SIG-M5 treated with dmso at 0.1 percent for 504 hours (cell line): ENCODE results near the gene PDE4D.
"Not testable (repeated sequence)": the region's sequence is repeated elsewhere in the genome, so short reads cannot be mapped to it uniquely, and the experiment has no call there.

Experiments used
- DNase-seq: peaks from one replicate; lab custom pipeline; 2025; ENCODE audit not compliant: unreplicated experiment; lab: John Stamatoyannopoulos, UW

The PDE4D gene

DNA sequence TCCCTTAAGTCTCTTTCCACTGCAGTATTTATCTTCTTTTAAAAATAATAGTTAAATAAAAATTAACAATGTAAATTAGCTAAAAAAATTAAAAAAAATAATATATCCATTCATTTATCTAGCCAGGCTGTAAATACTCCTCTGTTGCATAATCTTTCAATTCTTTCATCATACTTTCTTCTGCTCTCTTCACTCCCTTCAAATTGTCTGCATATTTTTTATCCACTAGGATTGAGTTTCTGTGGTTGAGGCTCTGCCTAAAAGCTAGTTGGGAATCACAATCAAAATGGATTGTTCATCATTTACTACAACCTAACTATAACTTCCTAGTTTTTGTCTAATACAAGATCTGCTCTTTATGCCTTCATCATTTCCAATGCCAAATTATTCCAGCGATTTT, 182.2 kb downstream of the PDE4D start:
- DNase-seq = no peak

DNA sequence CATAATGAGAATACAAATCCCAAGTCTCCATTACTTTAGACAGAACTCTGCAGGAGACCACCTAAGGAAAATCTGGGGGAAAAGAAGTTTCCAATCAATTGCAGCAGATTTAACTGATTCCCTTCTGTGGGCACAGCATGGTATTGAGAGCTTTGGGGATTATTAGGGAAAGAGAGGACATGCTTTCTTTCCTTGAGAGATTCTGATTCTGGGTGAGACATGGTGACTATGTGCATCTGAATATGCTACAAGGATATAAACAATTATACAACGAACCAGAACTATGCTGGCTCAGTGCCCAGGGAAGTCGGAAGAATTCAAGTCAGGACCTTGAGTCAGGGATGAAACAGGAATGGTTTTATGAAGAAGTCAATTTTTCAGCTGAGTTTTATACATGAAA, 183.7 kb downstream of the PDE4D start:
- DNase-seq = no peak

DNA sequence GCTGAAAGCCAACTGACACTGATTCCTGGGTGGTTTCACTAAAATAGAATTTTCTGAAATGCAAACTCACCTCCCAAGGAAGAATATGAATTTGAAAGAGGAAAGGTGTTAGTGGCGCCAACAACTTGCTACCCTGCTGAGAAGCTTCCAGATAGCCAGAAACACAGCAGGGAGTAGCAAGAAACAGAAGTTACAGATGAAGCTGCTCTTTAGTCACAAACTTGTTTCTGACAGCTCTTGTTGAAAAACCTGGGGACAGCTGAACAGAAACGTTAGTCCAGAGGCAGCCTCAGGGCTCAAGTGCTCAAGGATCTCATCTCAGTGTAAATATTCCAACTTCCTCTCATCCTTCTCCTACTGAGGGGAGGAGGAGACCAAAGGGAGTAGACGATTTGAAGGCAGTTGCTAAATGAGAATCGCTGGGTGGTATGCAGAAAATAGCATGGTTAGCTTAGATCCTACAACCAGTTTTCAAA, 184.1 kb downstream of the PDE4D start:
- no peak for DNase-seq

DNA sequence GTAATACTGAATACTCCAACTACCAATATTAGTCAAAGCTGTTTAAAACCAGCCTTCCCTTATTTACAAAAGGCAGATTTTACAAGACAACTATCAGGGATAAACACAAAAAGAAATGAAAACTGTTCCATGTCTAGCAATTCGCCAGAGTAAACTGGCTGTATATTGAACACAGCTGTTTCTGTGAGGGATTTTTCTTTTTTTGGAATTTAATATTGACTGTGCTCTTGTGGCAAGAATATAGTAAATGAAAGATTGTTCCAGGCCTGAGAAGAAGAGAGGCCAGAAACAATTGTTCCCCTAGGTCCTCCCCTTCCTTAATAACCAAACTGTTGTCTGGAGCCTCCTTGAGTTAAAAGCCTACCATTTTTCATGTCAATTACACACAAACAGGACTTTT, 188.6 kb downstream of the PDE4D start:
- DNase-seq = no peak

DNA sequence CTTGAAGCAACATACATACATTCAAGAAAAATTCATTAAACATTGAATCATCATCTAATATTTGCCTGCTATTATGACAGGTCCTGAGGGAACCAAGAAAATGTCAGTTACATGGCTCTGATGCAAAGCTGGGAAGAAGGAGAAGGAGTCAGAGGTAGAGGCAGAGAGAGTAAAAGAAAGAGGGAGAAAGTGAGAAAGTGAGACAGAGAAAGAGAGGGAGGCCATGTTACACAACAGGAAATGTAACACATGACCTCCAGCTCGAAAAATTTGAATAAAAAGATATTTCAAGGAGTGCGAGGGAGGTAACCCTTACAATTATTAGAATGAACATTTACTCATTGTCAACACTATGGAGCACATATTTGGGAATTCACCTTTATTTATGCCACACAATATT, 189.7 kb downstream of the PDE4D start:
- no peak for DNase-seq

DNA sequence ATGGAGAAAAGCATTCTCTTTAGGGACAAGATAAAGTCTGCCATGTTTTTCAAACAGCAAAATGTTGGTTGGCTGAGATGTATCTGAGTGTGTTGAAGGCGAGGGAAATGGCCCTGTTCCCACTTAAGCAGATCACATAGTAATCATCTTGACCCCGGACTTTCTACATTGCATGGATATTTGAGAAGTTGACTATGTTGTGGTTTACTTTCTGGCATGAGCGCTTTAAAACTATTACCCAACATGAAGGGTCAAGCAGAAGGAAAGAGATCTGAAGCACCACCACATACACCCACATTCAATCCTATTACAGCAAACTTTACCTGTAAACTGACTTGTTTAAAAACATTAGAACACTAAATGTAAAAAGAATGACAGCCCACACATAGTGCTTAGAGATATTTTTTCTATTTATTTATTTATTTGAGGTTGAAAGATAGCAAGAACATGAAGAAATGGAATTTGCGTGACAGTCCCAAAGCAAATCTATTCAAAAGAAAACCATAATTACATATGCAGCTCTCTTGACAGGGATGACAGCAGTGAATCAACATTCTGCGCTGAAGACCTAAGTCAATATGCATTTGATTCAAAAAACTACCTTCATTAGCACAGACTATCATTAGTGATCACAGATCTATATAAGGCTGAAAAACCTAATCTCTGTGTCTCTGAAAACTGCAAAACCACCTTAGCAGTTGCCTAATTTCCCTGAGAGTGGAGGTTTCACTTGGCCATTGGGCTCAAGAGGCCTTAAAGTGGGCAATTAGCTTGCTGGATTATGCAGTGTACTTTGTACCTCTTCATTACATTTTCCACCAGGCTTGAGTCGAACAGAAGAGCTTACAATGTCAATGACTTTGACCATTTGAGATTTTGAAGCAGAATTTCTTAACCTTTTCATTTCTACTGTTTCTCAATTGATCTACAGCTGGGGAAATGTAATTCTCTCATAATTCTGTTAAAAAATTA, 195.0 kb downstream of the PDE4D start:
- no peak for DNase-seq

DNA sequence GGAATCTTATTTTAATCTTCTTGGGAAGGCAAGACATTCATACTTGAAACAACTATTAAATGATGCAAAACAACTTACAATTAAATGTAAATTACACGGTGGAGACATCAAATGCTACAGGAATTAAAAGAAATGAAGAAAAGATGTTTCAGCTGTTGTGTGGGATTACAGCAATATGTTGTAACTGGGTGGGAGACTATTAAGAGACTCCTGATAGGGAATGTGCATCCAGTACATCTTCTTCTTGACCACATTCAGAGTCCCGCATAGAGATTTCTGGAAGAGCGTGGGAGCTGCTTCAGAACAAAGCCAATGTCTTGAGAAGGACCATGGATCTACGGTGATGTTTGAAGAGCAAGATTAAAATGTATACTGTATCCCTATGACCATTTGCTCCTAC, 199.1 kb downstream of the PDE4D start:
- DNase-seq = no peak

DNA sequence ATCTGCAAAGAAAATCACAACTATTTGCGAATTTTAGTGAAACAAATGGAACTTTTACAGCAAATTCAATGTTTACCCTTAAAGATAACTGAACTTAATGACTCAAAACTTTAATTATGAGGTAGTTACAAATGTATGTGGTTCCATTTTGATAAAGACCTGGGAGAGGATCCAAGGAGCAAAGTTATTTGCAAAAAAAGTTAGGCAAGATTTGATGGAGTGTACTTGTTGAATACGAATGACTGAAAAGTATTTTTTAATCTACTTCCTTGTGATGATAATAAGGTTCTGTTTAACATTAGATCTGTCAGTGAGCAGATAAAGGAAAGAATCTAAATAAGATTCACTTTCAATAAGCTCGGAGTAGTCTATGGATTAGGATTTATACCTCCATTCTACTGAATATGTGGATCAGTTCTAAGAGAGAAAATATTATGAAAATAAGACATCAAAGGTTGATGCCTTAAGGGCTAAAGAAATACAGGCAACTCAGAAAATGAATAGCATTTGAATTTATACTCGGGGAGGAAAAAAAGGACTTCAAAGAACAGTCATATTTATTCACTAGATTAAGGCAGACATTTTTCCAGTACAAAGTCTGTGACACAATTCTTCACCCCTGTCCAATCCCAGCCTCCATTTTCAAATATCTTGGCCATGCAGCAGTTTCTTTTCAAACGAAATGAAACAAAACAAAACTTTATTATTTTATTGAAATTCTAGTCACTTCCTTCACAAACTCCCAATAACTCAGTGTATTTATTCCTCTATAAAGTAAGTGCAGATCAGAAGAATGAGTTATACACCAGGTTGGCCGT, 199.8 kb downstream of the PDE4D start:
- no peak for DNase-seq

DNA sequence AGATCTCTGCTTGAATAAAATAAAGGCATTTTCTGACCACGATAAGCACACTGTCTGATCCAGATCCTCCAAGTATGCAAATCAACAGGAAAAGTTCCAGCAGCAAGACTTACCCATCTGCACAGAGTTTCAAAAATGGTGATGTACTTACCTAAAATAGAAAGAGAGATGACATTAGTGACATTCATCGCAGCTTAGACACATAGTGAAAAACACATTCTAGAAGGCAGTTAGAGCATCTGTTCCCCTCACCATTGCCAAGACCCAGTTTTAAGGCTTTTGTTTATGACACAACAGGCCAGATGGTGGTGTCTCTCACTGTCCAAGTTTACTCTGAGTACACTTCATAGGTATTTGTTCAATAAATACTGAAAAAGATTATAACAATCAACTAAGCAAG, 207.7 kb downstream of the PDE4D start:
- DNase-seq = no peak

DNA sequence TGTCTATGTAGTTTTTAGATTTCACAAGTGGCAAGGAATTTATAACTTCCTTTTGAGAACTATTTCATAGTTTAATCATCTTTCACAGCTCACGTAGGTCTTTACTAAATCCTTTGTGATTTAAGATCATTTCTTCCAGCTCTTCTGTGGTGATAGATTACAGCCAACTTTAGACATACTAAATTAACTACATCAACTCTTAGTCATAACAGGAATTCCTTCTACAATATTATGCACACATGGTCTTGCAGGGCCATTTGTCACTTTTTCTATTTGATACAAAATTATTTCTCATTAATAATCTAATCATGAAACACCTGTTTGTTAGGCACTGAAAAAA, 208.4 kb downstream of the PDE4D start:
- no peak for DNase-seq

DNA sequence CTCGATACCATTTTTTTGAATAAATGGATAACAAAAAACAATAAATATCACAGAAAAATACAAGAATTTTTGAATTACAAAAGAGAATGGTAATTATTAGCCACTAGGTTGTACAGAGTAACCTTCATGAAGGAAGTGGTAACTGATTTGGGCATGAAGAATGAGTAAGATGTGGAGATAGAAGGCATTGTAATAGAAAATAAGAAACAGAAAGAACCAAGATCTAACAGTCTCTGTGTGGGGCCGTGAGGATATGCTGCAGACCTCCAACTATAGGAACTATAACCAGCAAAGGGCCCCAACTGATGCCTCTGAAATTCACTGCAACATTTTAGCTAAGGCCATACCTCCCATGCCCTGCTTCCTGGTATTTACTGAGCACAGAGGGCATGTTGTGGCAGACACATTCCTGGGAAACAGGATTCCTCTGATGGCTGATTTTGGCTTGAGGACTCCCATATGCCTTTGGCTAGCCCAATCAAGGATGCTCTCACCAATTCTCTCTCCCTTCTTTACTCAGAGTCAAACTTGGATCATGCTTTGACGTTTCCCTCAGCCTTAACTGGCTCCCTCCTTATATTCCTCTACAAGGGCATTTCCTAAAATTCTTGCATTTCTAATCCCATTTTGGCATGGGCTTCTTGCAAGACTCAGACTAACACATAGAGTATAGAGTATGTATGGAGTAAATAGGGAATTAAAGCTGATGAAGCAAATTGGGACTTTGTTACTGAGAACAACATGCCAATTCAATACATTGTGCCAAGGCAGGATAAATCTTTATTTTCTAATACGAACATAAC, 208.9 kb downstream of the PDE4D start:
- DNase-seq = no peak

DNA sequence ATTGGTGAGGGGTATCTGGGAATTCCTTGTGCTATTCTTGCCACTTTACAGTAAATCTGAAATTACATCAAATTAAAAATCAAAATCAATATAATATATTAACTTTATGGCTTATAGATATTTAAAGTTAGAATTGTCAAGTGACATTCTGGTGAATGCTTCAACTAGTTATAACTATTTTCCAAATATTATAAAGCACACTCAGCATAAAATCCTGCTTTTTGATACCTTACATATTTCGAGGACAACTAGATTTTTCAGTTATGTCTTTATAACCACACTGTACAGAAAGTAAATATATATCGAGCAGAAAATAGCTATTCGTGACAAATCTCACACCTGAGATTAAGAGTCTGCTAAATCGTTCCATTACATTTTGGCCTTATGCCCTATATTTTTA, 210.2 kb downstream of the PDE4D start:
- no peak for DNase-seq

DNA sequence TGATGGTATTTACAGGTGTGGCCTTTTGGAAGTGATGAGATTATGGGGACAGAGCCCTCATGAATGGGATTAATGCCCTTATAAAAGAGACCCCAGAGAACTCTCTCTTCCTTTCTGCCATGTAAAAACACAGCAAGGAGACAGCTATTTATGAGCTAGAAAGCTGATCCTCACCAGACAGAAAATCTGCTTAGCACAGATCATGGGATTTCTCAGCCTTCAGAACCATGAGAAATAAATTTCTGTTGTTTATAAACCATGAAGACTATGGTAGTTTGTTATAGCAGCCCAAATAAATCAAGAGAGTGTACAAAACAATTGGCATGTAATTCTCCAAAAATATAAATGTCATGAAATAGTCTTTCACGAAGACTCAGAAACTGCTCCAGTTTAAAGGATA, 211.0 kb downstream of the PDE4D start:
- DNase-seq = no peak

DNA sequence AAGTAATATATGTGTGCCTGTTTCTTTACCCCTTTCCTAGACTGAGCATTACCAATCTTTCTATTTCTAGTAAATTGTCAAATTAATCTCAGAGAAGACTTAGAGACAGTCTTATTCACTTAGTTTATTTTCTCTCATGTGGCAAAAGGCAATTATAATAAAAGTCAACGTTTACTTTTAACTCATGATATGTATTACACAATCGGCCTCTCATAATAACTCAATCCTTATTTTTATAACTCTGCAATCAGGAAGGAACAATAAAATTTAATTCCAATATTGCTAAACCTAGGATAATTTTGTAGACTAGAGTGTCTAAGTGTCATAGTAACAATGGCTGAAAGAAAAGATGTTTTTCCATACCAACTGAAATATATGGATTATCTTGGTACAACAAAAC, 214.6 kb downstream of the PDE4D start:
- DNase-seq = no peak

DNA sequence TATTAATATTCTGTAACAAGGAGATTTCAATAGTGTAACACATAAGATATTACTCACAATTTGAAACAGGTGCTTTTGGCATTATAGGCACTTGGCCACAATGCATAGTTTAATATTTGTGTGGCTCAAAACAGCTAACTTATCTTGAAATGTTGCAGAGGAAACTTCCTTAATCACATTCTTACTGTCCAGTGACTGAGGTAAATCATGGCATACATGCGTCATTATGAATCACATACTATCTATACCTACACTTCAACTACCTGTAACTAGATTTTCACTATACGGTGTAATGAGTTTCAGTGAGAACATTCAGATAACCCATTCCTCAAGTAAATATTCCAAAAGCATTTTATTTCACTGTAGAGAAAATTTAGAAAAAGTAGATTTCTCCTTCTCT, 218.8 kb downstream of the PDE4D start:
- no peak for DNase-seq

DNA sequence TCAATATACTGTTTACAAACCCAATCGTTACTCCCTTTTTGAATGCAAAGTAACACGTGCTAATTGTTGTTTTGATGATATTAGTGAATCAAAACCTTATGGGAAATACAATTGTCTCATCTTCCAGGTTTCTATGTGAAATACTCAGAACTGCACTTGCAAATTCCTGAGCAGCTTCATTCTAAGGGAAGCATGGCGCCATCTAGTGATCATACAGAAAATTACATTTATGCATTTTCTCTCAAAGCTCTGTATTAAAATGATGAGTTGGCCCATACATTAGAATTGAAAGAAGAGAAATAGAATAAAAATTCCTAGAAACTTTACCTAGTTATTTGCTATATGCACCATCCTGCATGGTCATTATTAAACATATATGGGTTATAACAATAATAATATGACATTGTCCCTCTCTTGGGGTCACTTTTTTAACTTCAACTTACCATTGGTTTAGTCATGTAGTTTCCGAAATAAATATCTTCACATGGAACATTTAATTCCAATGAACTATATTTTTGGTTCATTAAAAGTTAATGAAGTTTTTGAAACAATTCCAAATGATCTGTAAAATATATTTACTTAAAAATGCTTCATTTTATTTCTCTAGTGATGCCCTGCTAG, 220.0 kb downstream of the PDE4D start:
- peak; percentile 46 for DNase-seq

DNA sequence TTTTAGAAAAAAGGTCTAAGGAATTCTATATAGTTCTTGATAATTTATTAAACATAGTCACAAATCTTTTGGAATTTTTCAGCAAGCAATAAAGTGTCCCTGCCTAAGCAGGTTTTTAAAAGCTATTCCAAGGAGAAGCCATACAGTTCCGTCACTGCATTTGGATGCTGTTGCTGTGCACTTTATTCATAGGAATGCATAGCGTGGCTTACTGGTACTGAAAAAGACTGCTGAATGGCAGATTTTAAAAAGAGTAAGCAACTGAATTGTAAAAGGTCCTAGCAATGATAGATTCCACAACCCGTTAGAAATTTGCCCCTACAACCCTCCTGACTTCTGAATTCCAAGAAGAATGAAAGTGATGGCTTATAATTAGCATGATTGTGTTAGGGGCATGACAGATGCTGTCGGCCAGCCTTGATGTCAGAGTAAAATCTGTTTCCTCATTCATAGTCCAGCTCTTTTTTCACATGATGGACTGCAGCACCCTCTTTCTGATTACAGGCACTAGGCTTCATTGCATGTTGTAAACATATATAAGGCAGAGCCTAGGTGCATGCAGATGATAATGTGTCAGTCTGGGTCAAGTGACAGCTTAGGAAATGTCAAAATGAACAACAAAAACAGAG, 227.0 kb downstream of the PDE4D start:
- no peak for DNase-seq

DNA sequence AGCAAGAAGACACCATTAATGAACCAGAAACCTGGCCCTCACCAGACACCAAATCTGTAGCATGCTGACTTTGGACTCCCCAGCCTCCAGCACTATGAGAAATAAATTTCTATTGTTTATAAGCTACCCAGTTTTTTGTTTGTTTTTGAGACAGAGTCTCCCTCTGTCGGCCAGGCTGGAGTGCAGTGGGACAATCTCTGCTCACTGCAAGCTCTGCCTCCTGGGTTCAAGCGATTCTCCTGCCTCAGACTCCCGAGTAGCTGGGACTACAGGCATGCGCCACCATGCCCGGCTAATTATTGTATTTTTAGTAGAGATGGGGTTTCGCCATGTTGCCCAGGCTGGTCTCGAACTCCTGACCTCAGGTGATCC, 227.7 kb downstream of the PDE4D start:
- not testable (repeated sequence) for DNase-seq

DNA sequence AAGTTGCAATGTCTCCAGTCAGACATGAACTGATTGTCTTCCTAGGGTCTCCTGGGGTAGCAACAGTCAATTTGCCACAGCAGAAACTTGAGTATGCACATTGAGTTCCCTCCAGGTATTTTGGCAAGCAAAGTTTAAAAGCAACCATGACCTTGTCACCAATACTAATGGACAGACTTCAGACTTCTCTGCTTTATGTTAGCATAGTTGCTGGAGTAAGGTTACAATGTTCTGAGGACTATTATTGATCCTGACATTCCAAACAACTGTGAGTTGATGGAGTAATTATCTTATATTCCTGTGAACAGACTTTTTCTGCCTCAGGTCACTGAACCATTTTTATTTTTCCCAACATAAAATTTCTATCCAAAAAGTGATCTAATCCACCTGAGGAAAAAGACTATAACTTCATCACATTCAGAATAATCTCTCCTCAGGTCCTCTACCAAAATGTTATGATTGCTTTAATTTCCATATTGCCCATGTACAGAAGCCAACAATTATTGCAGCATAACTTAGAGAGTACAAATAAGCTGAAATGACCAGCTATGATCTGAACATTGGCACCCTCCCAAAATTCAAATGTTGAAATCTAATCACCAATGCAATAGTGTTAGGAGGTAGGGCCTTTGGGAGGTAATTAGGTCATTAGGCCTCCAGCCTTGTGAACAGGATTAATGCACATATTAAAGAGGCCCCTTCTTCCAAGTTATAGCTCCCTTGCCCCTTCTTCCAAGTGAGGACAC, 228.3 kb downstream of the PDE4D start:
- DNase-seq = no peak
